Esophagus muscularis mucosa (tissue), 4 donors: ENCODE results near the gene GALK1. TPM values are rescaled to one million over a fixed set of nuclear protein-coding genes. Genes with fewer than 3 reads are reported as not detected.

Source experiments
- DNase-seq: peaks from one replicate; pipeline ENCODE4 v3.0.0-alpha.2; 2017; ENCODE audit errors: extremely low spot score
- H3K27ac ChIP-seq, 4 donors: fragments of 200-600 bp; sonication (generic); replicated peaks in 1 of 4; 1 replicate in 3 of 4; 2 replicates in 1 of 4; pipeline ENCODE4 v1.5.1; 2016 to 2019; ENCODE audit warnings: mild to moderate bottlenecking in 1 of 4
- H3K27me3 ChIP-seq, 4 donors: fragments of 200-600 bp; sonication (generic); one replicate each; pipeline versions ENCODE4 v1.5.1 to v1.6.0; 2016 to 2019
- H3K36me3 ChIP-seq, 4 donors: fragments of 200-600 bp; sonication (generic); one replicate each; pipeline ENCODE4 v1.5.1; 2016 to 2019
- H3K4me1 ChIP-seq, 4 donors: fragments of 200-600 bp; sonication (generic); one replicate each; pipeline ENCODE4 v1.5.1; 2016 to 2019
- H3K4me3 ChIP-seq, 4 donors: fragments of 200-600 bp; sonication (generic); 1 replicate in 2 of 4; 2 replicates in 2 of 4; pipeline ENCODE4 v1.5.1; 2016 to 2019; ENCODE audit warnings: mild to moderate bottlenecking in 4 of 4, moderate library complexity in 1 of 4
- H3K9me3 ChIP-seq, 4 donors: fragments of 200-600 bp; sonication (generic); 1 replicate in 3 of 4; 2 replicates in 1 of 4; pipeline ENCODE4 v1.5.1; 2016 to 2019
- CTCF ChIP-seq, 3 experiments: fragments of 200-600 bp in 2 of 3; fragments of 450-650 bp in 1 of 3; sonication (generic) in 2 of 3; IDR thresholded peaks; one replicate each; pipeline ENCODE4 v1.5.1; 2017 to 2019; ENCODE audit warnings: antibody characterized with exemption in 3 of 3, mild to moderate bottlenecking in 2 of 3, moderate library complexity in 1 of 3
- EP300 ChIP-seq: sonication (generic); formaldehyde crosslinking; IDR thresholded peaks from one replicate; pipeline ENCODE4 v1.6.1; 2017; ENCODE audit warnings: antibody characterized with exemption
- POLR2A ChIP-seq: fragments of 450-650 bp; IDR thresholded peaks from one replicate; pipeline ENCODE4 v1.6.1; 2017; ENCODE audit warnings: antibody characterized with exemption, moderate library complexity, mild to moderate bottlenecking, low read depth
- POLR2AphosphoS5 ChIP-seq, 2 donors: sonication (generic); formaldehyde crosslinking; IDR thresholded peaks; one replicate each; pipeline ENCODE4 v1.6.1; 2017; ENCODE audit warnings: antibody characterized with exemption in 2 of 2
- WGBS: methylation state at CpG from one replicate; pipeline ENCODE4 v1.1.5; 2018; 5-methylcytosine and 5-hydroxymethylcytosine counted together
- intact Hi-C: fragments of 100-400 bp; cut with DNase I; formaldehyde crosslinking; loops from one replicate; pipeline ENCODE4 v1.15.1; 2023
- total RNA-seq, 4 donors: library from RNA; depleted of rRNA; stranded (reverse); fragments of >200 nt; gene quantifications; one replicate each; pipeline versions ENCODE4 v1.1.0 to v1.2.1, GENCODE V29; 2016

GALK1 gene
- total RNA-seq, 4 donors from 2014 or later = 16.9 to 34.1 (median 24.4) TPM

GRCh38 chr17:75712446-75712845, 52.5 kb downstream of the GALK1 start:
- 57% methylated on average over 2 of the region's 2 CpGs for WGBS
- Histone ChIP-seq H3K36me3 (peaks cover 2 to 16% (median 14%) of the 10 kb centered on the region in 4 donors), H3K27me3 (peaks cover 0 to 44% (median 0%) of the 10 kb centered on the region in 4 donors), H3K9me3 (no peaks in the 10 kb centered on the region), H3K4me1 (peaks cover 0 to 7% (median 3%) of the 10 kb centered on the region in 4 donors), H3K27ac (no peak overlapping the region), H3K4me3 (no peak overlapping the region)
- no peak for DNase-seq
- TF ChIP-seq POLR2AphosphoS5 (IDR thresholded peaks at IDR 0.05) (no peak), POLR2A (no peak), EP300 (no peak), CTCF (IDR thresholded peaks at IDR 0.05) (no peak)
- intact Hi-C loops = no loop called here

Other genes with a start within 250 kb of the GALK1 start
- gene CASKIN2, start 249.7 kb downstream of the GALK1 start, total RNA-seq = 10 to 100 TPM; 16.2 to 43.5 (median 35.5) TPM
- gene TSEN54, start 248.7 kb downstream of the GALK1 start, total RNA-seq = 10 to 100 TPM; 14.5 to 32.1 (median 24.1) TPM
- 10 to 100 TPM in 2 of 4 donors, 1 to 10 TPM in 2; 6.1 to 12.3 (median 9.1) TPM for gene LLGL2, start 239.5 kb downstream of the GALK1 start, total RNA-seq
- 10 to 100 TPM; 34.5 to 61.9 (median 43.4) TPM for gene MYO15B, start 177.4 kb downstream of the GALK1 start, total RNA-seq
- 1 to 10 TPM; 4.3 to 6.6 (median 5.6) TPM for gene SMIM5, start 131.8 kb downstream of the GALK1 start, total RNA-seq
- gene RECQL5, start 98.0 kb downstream of the GALK1 start, total RNA-seq = 10 to 100 TPM in 3 of 4 donors, 1 to 10 TPM in 1; 6.3 to 14.7 (median 11.9) TPM
- gene SAP30BP, start 97.9 kb downstream of the GALK1 start, total RNA-seq = 10 to 100 TPM; 50.3 to 81.3 (median 77.6) TPM
- gene ITGB4, start 43.7 kb downstream of the GALK1 start, total RNA-seq = 10 to 100 TPM; 36.5 to 57.4 (median 46.6) TPM
- 10 to 100 TPM; 18.0 to 23.7 (median 20.0) TPM for gene UNK, start 19.6 kb upstream of the GALK1 start, total RNA-seq
- 1 to 10 TPM; 5.9 to 10.0 (median 9.0) TPM for gene UNC13D, start 79.2 kb upstream of the GALK1 start, total RNA-seq
- 10 to 100 TPM; 48.2 to 95.8 (median 85.2) TPM for gene WBP2, start 90.1 kb upstream of the GALK1 start, total RNA-seq
- 100 to 1,000 TPM in 1 of 4 donors, 10 to 100 TPM in 3; 67.8 to 147 (median 81.9) TPM for gene TRIM47, start 113.4 kb upstream of the GALK1 start, total RNA-seq
- gene TRIM65, start 131.8 kb upstream of the GALK1 start, total RNA-seq = 10 to 100 TPM; 13.3 to 36.4 (median 27.4) TPM
- 10 to 100 TPM; 32.5 to 61.7 (median 44.1) TPM for gene MRPL38, start 139.7 kb upstream of the GALK1 start, total RNA-seq
- 10 to 100 TPM in 2 of 4 donors, 1 to 10 TPM in 2; 7.8 to 15.0 (median 10.4) TPM for gene FBF1, start 175.8 kb upstream of the GALK1 start, total RNA-seq
- 10 to 100 TPM; 45.3 to 57.4 (median 48.9) TPM for gene ACOX1, start 214.0 kb upstream of the GALK1 start, total RNA-seq
- 10 to 100 TPM in 3 of 4 donors, 1 to 10 TPM in 1; 4.6 to 11.3 (median 10.7) TPM for gene TEN1, start 214.0 kb upstream of the GALK1 start, total RNA-seq
- gene CDK3, start 235.7 kb upstream of the GALK1 start, total RNA-seq = 1 to 10 TPM in 2 of 4 donors, under 1 TPM in 1, not detected in 1; 0.65 to 2.2 (median 1.2) TPM